RWPE1 (cell line): Measurements from ENCODE around the gene ZGRF1.

Source experiments
- CTCF ChIA-PET: fragments of 350-600 bp; sonication (Branson Sonifier 250); formaldehyde crosslinking; extraction: SDS; loops from one replicate; lab custom pipeline; 2021; lab: Yijun Ruan, JAX
- POLR2A ChIA-PET: fragments of 400-600 bp; formaldehyde crosslinking; extraction: SDS; loops from one replicate; lab custom pipeline; 2020; ENCODE audit warnings: antibody characterized with exemption; ENCODE audit not compliant: low non-redundant PET; lab: Yijun Ruan, JAX
- DNase-seq: peaks from one replicate; pipeline ENCODE4 v3.0.0; 2012; ENCODE audit warnings: low spot score
- H3K27ac ChIP-seq: fragments of 450-650 bp; 2 replicates; pipeline ENCODE4 v1.5.1; 2017
- TF ChIP-seq, protein P1 (sequence below): fragments of 450-650 bp; conservative IDR thresholded peaks from 2 replicates; pipeline ENCODE4 v1.5.1; 2017; ENCODE audit warnings: low read depth, mild to moderate bottlenecking

Gene ZGRF1

DNA sequence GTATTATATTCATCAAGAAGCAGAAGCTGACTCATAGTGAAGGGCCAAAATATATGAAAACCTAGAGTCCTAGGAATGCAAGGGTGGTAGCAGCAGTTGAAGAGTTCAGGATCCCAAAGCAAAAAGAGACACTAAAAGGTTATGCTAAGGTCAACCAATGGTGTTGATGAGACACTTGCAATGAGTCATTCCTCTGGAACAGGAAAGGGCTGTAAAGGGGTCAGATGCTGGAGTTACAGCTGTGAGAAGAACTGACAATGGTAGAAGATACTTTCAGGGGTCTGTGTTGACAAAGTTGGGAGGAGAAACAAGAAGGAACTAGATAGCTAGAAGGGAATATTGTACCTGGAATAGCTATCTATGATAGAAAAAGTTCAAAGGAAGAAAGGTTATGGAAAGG is 47.5 kb downstream of the ZGRF1 start:
- no peak overlapping the region for H3K27ac ChIP-seq
- CTCF ChIA-PET, result no interaction called here
- POLR2A ChIA-PET, result no interaction called here
- DNase-seq, result no peak
- TF ChIP-seq, protein P1, sequence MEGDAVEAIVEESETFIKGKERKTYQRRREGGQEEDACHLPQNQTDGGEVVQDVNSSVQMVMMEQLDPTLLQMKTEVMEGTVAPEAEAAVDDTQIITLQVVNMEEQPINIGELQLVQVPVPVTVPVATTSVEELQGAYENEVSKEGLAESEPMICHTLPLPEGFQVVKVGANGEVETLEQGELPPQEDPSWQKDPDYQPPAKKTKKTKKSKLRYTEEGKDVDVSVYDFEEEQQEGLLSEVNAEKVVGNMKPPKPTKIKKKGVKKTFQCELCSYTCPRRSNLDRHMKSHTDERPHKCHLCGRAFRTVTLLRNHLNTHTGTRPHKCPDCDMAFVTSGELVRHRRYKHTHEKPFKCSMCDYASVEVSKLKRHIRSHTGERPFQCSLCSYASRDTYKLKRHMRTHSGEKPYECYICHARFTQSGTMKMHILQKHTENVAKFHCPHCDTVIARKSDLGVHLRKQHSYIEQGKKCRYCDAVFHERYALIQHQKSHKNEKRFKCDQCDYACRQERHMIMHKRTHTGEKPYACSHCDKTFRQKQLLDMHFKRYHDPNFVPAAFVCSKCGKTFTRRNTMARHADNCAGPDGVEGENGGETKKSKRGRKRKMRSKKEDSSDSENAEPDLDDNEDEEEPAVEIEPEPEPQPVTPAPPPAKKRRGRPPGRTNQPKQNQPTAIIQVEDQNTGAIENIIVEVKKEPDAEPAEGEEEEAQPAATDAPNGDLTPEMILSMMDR, result no peak

GRCh38 chr4:112585977-112586736 is 50.6 kb downstream of the ZGRF1 start:
- no peak for DNase-seq
- ChIA-PET CTCF (interaction anchor here (0.6 to 0.7 kb wide), 2 partner anchors 12 to 263 kb away, joined by 3 to 4 read pairs; no protein-coding TSS in a partner anchor), POLR2A (no interaction called here)
- TF ChIP-seq, protein P1, result no peak
- no peak overlapping the region for H3K27ac ChIP-seq

- H3K27ac ChIP-seq, result no peak overlapping the region
- ChIA-PET CTCF (no interaction called here), POLR2A (no interaction called here)
- TF ChIP-seq, protein P1, result no peak
- DNase-seq, result no peak
These were observed 69.2 kb downstream of the ZGRF1 start for GRCh38 chr4:112567536-112567935.

DNA sequence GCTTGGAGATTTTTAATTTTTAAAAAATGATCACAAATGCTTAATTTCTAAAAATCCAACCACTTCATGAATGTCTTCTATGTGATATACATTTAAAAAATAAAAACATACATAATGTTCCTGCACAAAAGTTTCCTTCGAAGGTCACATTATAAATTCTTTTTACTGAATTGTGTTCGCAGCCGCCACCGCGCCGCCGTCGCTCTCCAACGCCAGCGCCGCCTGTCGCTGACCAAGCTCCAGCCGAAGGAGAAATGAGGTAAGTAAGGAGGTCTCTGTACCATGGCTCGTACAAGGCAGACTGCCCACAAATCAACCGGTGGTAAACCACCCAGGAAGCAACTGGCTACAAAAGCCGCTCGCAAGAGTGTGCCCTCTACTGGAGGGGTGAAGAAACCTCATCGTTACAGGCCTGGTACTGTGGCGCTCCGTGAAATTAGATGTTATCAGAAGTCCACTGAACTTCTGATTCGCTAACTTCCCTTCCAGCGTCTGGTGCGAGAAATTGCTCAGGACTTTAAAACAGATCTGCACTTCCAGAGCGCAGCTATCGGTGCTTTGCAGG is 71.9 kb downstream of the ZGRF1 start:
- DNase-seq, result no peak
- CTCF ChIA-PET, result interaction anchor here (1.0 kb wide), 1 partner anchor 41 kb away, joined by 4 read pairs; no protein-coding TSS in a partner anchor
- TF ChIP-seq, protein P1, result no peak
- H3K27ac ChIP-seq, result no peak overlapping the region
- POLR2A ChIA-PET, result no interaction called here

- ChIA-PET POLR2A (no interaction called here), CTCF (interaction anchor here (1.0 kb wide), 1 partner anchor 40 kb away, joined by 4 read pairs; no protein-coding TSS in a partner anchor)
- no peak overlapping the region for H3K27ac ChIP-seq
- no peak for DNase-seq
- TF ChIP-seq, protein P1, result no peak
These were observed 73.1 kb downstream of the ZGRF1 start for GRCh38 chr4:112563431-112564200.

DNA sequence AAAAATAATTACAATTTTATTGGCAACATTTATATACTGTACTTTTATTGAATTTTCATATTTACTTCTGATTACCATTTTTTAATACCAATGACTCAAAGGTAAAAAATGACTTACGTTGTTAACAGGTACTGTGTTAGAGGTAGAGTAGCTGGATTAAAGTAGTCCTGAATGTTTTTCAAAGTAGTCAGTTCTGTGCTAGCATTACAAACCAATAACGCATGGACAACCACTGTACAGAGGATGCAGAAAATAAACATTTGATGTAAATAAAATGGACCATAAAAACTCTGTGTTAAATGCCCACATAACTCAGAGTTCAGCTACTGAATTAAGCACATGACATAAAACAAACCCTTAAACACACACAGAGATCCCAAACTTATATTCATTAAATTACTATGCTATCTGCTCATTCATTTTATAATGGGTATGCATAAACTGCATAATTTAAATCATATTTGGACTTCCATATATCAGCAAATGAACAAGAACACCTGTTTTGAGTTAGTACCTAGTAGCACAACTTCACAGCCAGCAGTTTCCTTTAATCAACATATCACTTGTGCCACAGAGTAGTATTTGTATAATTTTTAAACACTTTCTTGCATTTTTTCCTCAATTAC is 74.3 kb downstream of the ZGRF1 start:
- POLR2A ChIA-PET, result no interaction called here
- no peak overlapping the region for H3K27ac ChIP-seq
- no peak for DNase-seq
- CTCF ChIA-PET, result no interaction called here
- TF ChIP-seq, protein P1, result no peak
